Panc1 (cell line): ENCODE data around the gene ACSBG1. TPM values are rescaled to one million over a fixed set of nuclear protein-coding genes. Genes with fewer than 3 reads are reported as not detected.

Experiments
- ATAC-seq: fragments of 200-7000 bp; cut with Tn5 transposase; 2 replicates; pipeline ENCODE4 v1.9.1; 2020; ENCODE audit warnings: mild to moderate bottlenecking, moderate library complexity
- BruUV-seq: library from RNA; stranded (reverse); fragments of 400-500 nt; replicated peaks from 2 replicates; lab custom pipeline; 2021; lab: Mats Ljungman, UMichigan
- CTCF ChIA-PET: fragments of 300-600 bp; sonication (Branson Sonifier 250); formaldehyde crosslinking; loops from one replicate; lab custom pipeline; 2022; ENCODE audit warnings: antibody characterized with exemption; lab: Charles Lee
- POLR2A ChIA-PET: fragments of 300-600 bp; sonication (Branson Sonifier 250); formaldehyde crosslinking; loops from one replicate; lab custom pipeline; 2022; ENCODE audit warnings: antibody characterized with exemption; lab: Charles Lee
- DNase-seq: peaks from one replicate; pipeline ENCODE4 v3.0.0-alpha.2; 2010; ENCODE audit warnings: low read depth, low spot score
- H3K27ac ChIP-seq: 2 replicates; pipeline ENCODE4 v1.5.1; 2011; ENCODE audit warnings: mild to moderate bottlenecking, low read length, inconsistent platforms
- H3K27me3 ChIP-seq: fragments of 200-500 bp; sonication (Bioruptor generic); 2 replicates; pipeline ENCODE4 v1.6.0; 2014; ENCODE audit warnings: low read length, inconsistent platforms; ENCODE audit not compliant: control insufficient read depth, insufficient read depth
- H3K36me3 ChIP-seq: fragments of 200-500 bp; sonication (Bioruptor generic); 2 replicates; pipeline ENCODE4 v1.5.1; 2014; ENCODE audit warnings: inconsistent platforms, mild to moderate bottlenecking, low read length, moderate library complexity; ENCODE audit not compliant: control insufficient read depth, insufficient read depth
- H3K4me1 ChIP-seq: 2 replicates; pipeline ENCODE4 v1.5.1; 2011; ENCODE audit warnings: inconsistent platforms, mild to moderate bottlenecking, low read length, moderate library complexity; ENCODE audit not compliant: control insufficient read depth, insufficient read depth
- H3K4me3 ChIP-seq, 2 experiments: 2 replicates each; pipeline ENCODE4 v1.5.1; 2011 to 2012; ENCODE audit warnings: low read depth in 2 of 2, low read length in 2 of 2, mild to moderate bottlenecking in 2 of 2, inconsistent platforms in 1 of 2, moderate library complexity in 1 of 2
- H3K9me3 ChIP-seq: fragments of 200-500 bp; sonication (Bioruptor generic); 2 replicates; pipeline ENCODE4 v1.5.1; 2014; ENCODE audit warnings: low read depth, mild to moderate bottlenecking, inconsistent platforms, low read length, moderate library complexity; ENCODE audit not compliant: control insufficient read depth, insufficient read depth
- CTCF ChIP-seq: fragments of 450-650 bp; IDR thresholded peaks from 2 replicates; pipeline ENCODE4 v1.5.1; 2017; ENCODE audit warnings: mild to moderate bottlenecking
- POLR2AphosphoS5 ChIP-seq: IDR thresholded peaks from 2 replicates; pipeline ENCODE4 v1.6.1; 2012; ENCODE audit warnings: mild to moderate bottlenecking, low read depth, low read length, moderate library complexity
- SIN3A ChIP-seq: IDR thresholded peaks from 2 replicates; pipeline ENCODE4 v1.6.1; 2012; ENCODE audit warnings: low read depth, mild to moderate bottlenecking, low read length, moderate library complexity, borderline replicate concordance; ENCODE audit not compliant: insufficient read depth
- TCF7L2 ChIP-seq: IDR thresholded peaks from 2 replicates; pipeline ENCODE4 v1.6.1; 2011; ENCODE audit warnings: mild to moderate bottlenecking, low read depth, low read length, inconsistent platforms
- in situ Hi-C: cut with HindIII; loops from 2 replicates; pipeline ENCODE4 v1.10.0; 2016; ENCODE audit warnings: low sequenced_read_pairs, low pct_unique_long_range_greater_than_20kb
- intact Hi-C: fragments of 100-400 bp; cut with micrococcal nuclease; formaldehyde crosslinking; loops from one replicate; pipeline ENCODE4 v1.10.0; 2022; ENCODE audit not compliant: unreplicated experiment
- total RNA-seq: library from RNA; stranded (reverse); gene quantifications from one replicate; pipeline ENCODE4 v1.2.1, GENCODE V29; 2021; ENCODE audit not compliant: unreplicated experiment
- TF ChIP-seq, protein P1 (sequence below), 2 experiments: IDR thresholded peaks; 2 replicates each; pipeline ENCODE4 v1.6.1; 2011 to 2012; ENCODE audit warnings: low read depth in 2 of 2, control low read depth in 1 of 2, low read length in 1 of 2, mild to moderate bottlenecking in 1 of 2, moderate library complexity in 1 of 2; ENCODE audit not compliant: insufficient read depth in 1 of 2

The ACSBG1 gene
- total RNA-seq, 1 experiment from 2014 or later, result 0.31 TPM

DNA sequence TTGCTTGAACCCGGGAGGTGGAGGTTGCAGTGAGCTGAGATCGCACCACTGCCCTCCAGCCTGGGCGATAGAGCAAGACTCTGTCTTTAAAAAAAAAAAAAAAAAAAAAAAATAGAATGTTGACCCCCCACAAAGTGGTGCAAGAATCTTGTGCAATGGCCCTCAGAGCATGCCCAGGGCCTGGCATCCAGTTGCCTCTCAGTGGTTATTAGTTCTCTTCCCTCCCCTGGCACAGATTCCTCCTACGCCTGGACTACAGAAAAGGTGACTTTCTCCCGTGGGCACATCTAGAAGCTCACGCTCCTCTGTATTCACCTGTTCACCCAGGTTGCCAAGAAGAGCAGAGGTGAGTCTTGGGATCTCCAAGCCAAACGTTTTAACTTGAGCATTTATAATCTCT is 36.7 kb downstream of the ACSBG1 start:
- TF ChIP-seq, protein P1, sequence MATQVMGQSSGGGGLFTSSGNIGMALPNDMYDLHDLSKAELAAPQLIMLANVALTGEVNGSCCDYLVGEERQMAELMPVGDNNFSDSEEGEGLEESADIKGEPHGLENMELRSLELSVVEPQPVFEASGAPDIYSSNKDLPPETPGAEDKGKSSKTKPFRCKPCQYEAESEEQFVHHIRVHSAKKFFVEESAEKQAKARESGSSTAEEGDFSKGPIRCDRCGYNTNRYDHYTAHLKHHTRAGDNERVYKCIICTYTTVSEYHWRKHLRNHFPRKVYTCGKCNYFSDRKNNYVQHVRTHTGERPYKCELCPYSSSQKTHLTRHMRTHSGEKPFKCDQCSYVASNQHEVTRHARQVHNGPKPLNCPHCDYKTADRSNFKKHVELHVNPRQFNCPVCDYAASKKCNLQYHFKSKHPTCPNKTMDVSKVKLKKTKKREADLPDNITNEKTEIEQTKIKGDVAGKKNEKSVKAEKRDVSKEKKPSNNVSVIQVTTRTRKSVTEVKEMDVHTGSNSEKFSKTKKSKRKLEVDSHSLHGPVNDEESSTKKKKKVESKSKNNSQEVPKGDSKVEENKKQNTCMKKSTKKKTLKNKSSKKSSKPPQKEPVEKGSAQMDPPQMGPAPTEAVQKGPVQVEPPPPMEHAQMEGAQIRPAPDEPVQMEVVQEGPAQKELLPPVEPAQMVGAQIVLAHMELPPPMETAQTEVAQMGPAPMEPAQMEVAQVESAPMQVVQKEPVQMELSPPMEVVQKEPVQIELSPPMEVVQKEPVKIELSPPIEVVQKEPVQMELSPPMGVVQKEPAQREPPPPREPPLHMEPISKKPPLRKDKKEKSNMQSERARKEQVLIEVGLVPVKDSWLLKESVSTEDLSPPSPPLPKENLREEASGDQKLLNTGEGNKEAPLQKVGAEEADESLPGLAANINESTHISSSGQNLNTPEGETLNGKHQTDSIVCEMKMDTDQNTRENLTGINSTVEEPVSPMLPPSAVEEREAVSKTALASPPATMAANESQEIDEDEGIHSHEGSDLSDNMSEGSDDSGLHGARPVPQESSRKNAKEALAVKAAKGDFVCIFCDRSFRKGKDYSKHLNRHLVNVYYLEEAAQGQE (IDR thresholded peaks at IDR 0.05; ENCODE audit: insufficient read depth in 1 of 2, low read depth in 2 of 2, low read length in 1 of 2), result no peak
- no peak for TF ChIP-seq TCF7L2
- no peak for TF ChIP-seq CTCF
- no peak for TF ChIP-seq POLR2AphosphoS5
- no peak for TF ChIP-seq SIN3A
- no TSS peak for BruUV-seq
- H3K4me1 ChIP-seq, result no peaks in the 10 kb centered on the region
- no peaks in the 10 kb centered on the region for H3K36me3 ChIP-seq
- DNase-seq (no peak), ATAC-seq (no peak)
- intact Hi-C loops (loop anchor here (5.0 kb wide), 1 partner anchor 85 kb away; no protein-coding TSS in a partner anchor), in situ Hi-C loops (no loop called here)
- H3K27ac ChIP-seq, result no peak overlapping the region
- no peaks in the 10 kb centered on the region for H3K27me3 ChIP-seq
- no peaks in the 10 kb centered on the region for H3K9me3 ChIP-seq
- POLR2A ChIA-PET, result interaction anchor here (0.7 kb wide), 1 partner anchor 237 kb away, joined by 15 read pairs; no protein-coding TSS in a partner anchor
- CTCF ChIA-PET, result interaction anchor here (0.7 kb wide), 1 partner anchor 80 kb away, joined by 7 read pairs; no protein-coding TSS in a partner anchor
- H3K4me3 ChIP-seq, result no peak overlapping the region

DNA sequence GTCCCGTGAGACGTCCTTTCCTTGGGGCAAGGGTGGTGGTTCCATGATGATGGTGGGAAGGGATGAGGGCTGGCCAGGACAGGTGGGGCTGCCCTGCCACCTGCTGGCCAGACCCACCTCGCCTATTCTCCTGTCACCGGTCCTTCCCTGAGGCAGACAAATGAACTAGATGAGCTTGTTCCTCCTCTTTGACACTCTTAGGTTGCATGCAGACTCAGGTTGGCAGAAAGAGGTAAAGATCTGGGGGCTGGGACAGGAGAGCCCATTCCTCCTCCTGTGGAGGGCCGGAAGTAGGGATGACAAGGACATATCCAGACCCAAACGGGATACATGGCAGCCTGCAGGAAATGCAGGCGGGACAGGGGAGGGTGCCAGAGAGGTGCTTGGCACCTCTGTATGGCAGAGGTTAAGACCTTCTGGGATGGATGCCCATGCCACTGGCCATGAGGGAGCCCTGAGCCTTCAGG is 38.6 kb downstream of the ACSBG1 start:
- H3K4me3 ChIP-seq, result no peak overlapping the region
- no peaks in the 10 kb centered on the region for H3K27me3 ChIP-seq
- TF ChIP-seq TCF7L2, result no peak
- TF ChIP-seq SIN3A, result no peak
- TF ChIP-seq CTCF, result peak; percentile 92
- TF ChIP-seq, protein P1 (IDR thresholded peaks at IDR 0.05; ENCODE audit: insufficient read depth in 1 of 2, low read depth in 2 of 2, low read length in 1 of 2), result no peak
- no peak for TF ChIP-seq POLR2AphosphoS5
- CTCF ChIA-PET, result interaction anchor here (0.6 to 2.1 kb wide), 14 partner anchors 9 to 189 kb away, joined by 3 to 19 read pairs (median 4); no protein-coding TSS in a partner anchor
- POLR2A ChIA-PET, result no interaction called here
- ATAC-seq (peak; percentile 95), DNase-seq (no peak)
- H3K9me3 ChIP-seq, result 0 out of 2 replicates have a peak, but pooled peaks cover 4% of the 10 kb centered on the region
- H3K4me1 ChIP-seq, result no peaks in the 10 kb centered on the region
- no TSS peak for BruUV-seq
- no peaks in the 10 kb centered on the region for H3K36me3 ChIP-seq
- in situ Hi-C loops (no loop called here), intact Hi-C loops (loop anchor here (5.0 kb wide), 1 partner anchor 83 kb away; no protein-coding TSS in a partner anchor)
- no peak overlapping the region for H3K27ac ChIP-seq
